Stimulated activated CD4-positive, alpha-beta T cell treated with anti-CD3 and anti-CD28 coated beads, TNF-alpha, amount 100 ng/mL, for 4 hours (primary cell): ENCODE results near the gene NUDT9.
"Not testable (repeated sequence)": the region's sequence is repeated elsewhere in the genome, so short reads cannot be mapped to it uniquely, and the experiment has no call there.

Experiments used
- DNase-seq, 3 experiments: peaks; one replicate each; pipeline ENCODE4 v3.0.0-alpha.2; 2020; ENCODE audit warnings: low read depth in 3 of 3

The NUDT9 gene

GRCh38 chr4:87409420-87409939 lies 12.9 kb upstream of the NUDT9 start:
- DNase-seq, result no peak

- no peak for DNase-seq
Measured at GRCh38 chr4:87410157-87410556, 12.2 kb upstream of the NUDT9 start.

GRCh38 chr4:87410679-87411078 lies 11.7 kb upstream of the NUDT9 start:
- DNase-seq, result no peak

DNA sequence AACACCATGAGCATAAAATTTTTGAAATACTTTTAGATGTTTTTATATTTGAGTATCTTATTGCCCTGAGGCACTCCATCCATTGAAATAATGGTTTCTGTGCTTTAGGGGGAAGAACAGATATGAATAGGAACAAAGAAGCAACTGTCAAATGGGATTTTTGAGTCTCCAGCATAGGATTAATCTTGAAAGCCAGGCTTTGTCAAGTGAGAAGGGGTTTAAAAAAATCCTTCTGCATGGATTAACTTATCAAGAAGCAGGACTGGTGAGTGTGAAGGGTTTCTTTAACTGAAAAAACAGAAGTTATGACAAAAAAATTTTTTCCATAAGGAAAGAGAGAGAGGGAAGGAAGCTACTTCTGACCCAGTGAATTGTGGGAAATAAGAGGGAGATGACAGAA lies 7.6 kb upstream of the NUDT9 start:
- DNase-seq, result no peak

- no peak for DNase-seq
Measured at GRCh38 chr4:87416965-87417364, 5.4 kb upstream of the NUDT9 start.

DNA sequence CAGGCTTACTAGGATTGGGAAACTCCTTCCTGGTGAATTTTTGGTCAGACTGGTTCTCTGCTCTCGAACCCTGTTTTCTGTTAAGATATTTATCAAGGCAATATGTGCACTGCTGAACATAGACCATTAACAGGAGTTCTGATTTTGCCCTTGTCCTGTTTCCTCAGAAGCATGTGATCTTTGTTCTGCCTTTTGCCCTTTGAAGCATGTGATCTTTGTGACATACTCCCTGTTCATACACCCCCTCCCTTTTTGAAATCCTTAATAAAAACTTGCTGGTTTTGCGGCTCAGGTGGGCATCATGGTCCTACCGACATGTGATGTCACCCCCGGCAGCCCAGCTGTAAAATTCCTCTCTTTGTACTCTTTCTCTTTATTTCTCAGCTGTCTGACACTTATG lies 4.0 kb upstream of the NUDT9 start:
- DNase-seq, result not testable (repeated sequence)

DNA sequence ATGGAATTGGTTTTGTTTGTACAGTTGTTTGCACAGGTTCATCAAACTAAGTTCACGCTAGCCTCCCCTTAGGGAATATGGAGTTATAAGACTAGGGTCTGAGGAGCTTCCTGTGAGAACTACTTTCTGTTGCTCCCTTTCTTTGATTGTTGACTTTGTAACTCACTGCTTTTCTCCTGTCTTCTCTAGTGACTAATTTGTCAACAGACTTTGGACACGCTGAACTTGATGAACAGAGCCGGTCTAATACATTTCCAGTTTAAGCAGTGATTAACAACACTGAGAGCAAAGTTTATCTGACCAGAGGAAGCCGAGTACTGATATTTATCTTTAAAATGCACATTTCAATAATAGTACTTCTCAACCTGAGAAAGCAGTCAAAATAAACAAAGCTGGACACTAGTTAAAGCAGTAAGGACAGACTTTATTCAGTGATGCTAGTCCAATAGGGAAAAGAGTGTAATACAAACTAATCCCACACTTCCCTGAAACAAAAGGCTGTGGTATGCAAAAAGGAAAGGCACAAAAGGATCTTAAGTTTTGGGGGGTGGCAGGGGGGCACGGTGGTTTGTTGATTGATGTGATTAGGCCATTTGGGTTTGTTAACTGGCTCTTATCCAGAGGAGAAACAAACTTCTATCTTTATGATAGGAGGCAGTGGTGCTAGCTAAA lies 2.7 kb upstream of the NUDT9 start:
- no peak for DNase-seq

GRCh38 chr4:87420276-87420830 lies 2.0 kb upstream of the NUDT9 start:
- no peak for DNase-seq

DNA sequence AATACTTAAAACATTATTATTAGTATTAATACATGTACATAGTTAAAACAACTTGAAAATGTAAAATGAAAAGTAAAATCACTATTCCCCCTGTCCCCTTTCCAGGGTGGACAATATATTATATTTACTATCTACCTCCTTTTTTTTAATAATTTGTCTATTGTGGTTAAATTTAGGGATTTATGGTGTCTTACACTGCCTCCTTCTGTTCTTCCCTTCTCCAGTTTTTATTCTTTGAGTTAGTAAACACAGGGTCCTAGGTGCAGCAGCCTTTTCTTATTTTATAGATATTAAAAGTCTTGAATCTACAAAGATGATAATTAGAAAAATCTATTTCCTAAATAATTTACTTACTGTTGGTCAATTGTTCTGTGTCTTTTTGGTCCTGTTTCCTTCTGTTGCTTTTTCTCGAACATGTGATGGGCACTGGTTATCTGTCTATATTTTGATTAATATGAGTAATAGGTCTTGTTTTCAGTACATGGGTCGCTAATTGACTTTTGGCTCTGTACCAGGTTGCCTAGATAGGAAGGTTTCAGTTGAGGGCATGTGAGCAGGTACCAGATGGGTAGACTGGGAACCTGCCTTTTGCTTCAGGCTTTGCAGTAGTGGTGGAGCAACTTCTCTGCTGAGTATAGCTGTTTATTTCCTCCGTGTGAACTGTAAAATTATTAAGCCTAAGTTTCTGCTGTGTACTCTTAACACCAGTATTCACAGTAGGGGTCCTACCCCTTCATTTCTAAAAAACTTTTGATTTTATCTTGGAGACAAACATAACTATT lies 1.1 kb downstream of the NUDT9 start:
- DNase-seq, result no peak

- DNase-seq, result not testable (repeated sequence)
Measured at GRCh38 chr4:87424099-87424543, 1.7 kb downstream of the NUDT9 start.

- no peak for DNase-seq
Measured at GRCh38 chr4:87425711-87426110, 3.3 kb downstream of the NUDT9 start.

GRCh38 chr4:87426865-87427517 lies 4.6 kb downstream of the NUDT9 start:
- DNase-seq, result no peak

DNA sequence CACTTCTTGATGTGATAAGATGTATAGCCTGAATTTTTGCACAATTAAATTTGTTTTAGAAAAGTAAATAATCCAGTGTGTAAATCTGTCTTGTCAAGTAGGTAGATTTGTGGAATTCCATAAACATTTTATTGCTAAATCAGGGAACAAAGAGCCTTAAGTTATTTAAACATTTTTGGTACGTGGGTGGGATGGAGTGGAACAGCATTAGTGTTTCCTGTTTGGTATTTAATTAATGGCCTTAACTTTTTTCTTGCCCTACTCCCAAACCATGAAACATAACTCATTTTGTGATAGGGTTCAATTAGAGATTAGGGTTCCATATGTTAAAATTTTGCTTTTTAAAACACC lies 5.1 kb downstream of the NUDT9 start:
- no peak for DNase-seq

- no peak for DNase-seq
Measured at GRCh38 chr4:87428979-87429378, 6.6 kb downstream of the NUDT9 start.

DNA sequence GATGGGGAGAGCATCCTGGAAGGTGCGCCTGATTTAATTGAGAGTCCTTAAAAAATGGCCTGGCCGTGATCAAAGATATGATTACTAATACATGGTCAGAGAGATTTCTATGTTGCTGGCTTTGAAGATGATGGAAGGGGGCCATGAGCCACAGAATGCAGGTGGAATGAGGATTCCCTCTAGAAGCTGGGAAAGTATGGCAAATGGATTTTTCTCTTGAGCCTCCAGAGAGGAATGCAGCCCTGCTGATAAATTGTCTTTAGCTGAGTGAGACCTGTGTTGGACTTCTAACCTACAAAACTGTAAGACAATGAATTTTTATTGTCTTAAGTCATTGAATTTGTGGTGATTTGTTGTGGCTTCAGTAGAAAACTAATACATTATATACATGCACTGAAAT lies 7.7 kb downstream of the NUDT9 start:
- DNase-seq, result no peak

DNA sequence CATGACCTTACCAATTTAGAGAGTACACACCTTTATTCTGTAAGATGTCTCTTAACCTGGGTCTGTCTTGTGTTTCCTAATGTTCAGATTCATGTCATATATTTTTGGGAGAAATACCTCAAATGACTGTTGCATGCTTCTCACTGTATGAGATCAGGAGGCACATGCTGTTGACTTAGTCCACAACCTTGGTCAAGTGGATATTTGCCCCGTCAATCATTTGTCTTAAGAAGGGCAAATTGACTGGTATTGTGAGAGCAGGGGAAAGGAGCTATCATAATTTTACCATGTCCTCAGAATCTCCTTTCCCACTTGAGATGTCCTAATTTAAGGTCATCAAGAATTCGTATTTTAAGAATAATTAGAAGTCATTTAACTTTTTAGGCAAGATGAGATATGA lies 11.0 kb downstream of the NUDT9 start:
- DNase-seq, result no peak

- DNase-seq, result no peak
Measured at GRCh38 chr4:87442889-87443288, 20.5 kb downstream of the NUDT9 start.

GRCh38 chr4:87444741-87445140 lies 22.4 kb downstream of the NUDT9 start:
- DNase-seq, result no peak

GRCh38 chr4:87445964-87446363 lies 23.6 kb downstream of the NUDT9 start:
- DNase-seq, result no peak

GRCh38 chr4:87446375-87446774 lies 24.0 kb downstream of the NUDT9 start:
- DNase-seq, result not testable (repeated sequence)

DNA sequence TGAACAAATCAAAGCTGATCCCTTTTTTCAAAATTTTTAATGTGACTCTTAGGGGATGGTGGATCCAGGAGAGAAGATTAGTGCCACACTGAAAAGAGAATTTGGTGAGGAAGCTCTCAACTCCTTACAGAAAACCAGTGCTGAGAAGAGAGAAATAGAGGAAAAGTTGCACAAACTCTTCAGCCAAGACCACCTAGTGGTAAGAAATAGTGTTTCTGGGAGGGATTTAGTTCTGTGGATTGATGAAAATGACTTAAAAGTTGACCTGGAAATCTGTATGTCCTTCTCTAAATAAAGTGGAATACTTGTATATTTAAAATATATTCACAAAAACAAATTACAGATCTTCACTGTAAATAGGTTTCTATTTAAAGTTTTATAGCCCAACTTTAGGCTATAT lies 29.2 kb downstream of the NUDT9 start:
- DNase-seq, result no peak

DNA sequence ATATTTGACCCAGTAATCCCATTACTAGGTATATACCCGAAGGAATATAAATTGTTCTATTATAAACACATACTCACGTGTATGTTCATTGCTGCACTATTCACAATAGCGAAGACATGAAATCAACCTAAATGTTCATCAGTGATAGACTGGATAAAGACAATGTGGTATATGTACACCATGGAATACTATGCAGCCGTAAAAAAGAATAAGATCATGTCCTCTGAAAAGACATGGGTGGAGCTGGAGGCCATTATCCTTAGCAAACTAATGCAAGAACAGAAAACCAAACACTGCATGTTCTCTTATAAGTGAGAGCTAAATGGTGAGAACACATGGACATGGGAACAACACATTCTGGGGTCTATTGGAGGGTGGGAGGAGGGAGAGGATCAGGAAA lies 36.5 kb downstream of the NUDT9 start:
- no peak for DNase-seq
